Cerebellar cortex (tissue), 1 donor: ENCODE measurements around the gene CC2D2A.

ENCODE experiments used
- DNase-seq: peaks from one replicate; pipeline ENCODE4 v3.0.0-alpha.2; 2015; ENCODE audit warnings: low spot score

Gene CC2D2A

DNA sequence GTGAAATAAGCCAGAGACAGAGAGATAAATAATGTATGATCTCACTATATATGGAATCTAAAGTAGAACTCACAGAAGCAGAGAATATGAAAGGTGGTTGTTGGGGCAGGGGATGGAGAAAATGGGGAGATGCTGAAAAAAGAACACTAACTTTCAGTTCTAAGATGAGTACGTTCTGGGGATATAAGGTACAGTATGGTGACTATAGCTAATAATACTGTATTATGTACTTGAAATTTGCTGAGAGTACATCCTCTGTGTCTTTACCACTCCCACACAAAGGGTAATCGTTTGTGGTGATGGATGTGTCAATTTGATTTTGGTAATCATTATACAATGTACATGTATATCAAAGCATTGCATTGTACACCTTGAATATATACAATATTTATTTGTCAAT, 178.9 kb downstream of the CC2D2A start:
- no peak for DNase-seq

DNA sequence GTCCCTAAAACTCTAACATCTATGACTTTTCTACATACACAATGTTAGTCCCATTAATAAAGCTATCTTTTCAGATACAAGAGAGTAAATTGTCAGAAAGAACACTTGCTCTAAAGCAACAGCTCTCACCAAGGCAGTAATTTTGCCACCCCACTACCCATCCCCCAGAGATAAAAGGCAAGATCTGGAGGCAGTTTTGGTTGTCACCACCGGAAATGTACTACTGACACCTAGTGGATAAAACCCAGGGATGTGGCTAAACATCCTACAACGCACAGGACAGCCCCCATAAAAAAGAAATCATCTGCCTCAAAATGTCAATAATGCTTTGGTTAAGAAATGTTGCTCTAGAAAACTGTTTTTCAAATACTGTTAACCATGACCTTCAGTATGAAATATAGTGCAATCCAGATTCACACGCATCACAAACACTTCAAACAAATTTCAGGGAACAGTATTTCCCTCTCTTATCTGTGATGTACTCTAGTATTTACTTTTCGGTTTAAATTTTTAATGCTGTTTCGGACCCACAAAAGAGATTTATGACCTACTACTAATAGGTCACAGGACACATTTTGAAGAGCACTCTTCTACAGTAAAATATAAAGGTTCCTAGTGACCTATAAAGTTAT, 180.3 kb downstream of the CC2D2A start:
- peak; percentile 59 for DNase-seq
